Activated T-cell treated with anti-CD3 and anti-CD28 coated beads, Interleukin-2, amount 50 U/mL, for 24 hours (primary cell): ENCODE results near the gene SPTLC2.

Experiments
- DNase-seq: peaks from one replicate; pipeline ENCODE4 v3.0.0-alpha.2; 2020
- H3K27ac Mint-ChIP-seq: 2 replicates; pipeline ENCODE4 v1.8.0; 2020; ENCODE audit warnings: mild to moderate bottlenecking, mixed read lengths
- H3K27me3 Mint-ChIP-seq: 2 replicates; pipeline ENCODE4 v1.8.0; 2020; ENCODE audit warnings: mixed read lengths
- H3K36me3 Mint-ChIP-seq: 2 replicates; pipeline ENCODE4 v1.8.0; 2020; ENCODE audit warnings: low read depth, mixed read lengths
- H3K4me1 Mint-ChIP-seq: 2 replicates; pipeline ENCODE4 v1.8.0; 2020; ENCODE audit warnings: low read depth, mixed read lengths
- H3K4me3 Mint-ChIP-seq: 2 replicates; pipeline ENCODE4 v1.8.0; 2020; ENCODE audit warnings: mild to moderate bottlenecking, moderate library complexity, mixed read lengths
- H3K9me3 Mint-ChIP-seq: 2 replicates; pipeline ENCODE4 v1.8.0; 2020; ENCODE audit warnings: mixed read lengths

Gene SPTLC2

DNA sequence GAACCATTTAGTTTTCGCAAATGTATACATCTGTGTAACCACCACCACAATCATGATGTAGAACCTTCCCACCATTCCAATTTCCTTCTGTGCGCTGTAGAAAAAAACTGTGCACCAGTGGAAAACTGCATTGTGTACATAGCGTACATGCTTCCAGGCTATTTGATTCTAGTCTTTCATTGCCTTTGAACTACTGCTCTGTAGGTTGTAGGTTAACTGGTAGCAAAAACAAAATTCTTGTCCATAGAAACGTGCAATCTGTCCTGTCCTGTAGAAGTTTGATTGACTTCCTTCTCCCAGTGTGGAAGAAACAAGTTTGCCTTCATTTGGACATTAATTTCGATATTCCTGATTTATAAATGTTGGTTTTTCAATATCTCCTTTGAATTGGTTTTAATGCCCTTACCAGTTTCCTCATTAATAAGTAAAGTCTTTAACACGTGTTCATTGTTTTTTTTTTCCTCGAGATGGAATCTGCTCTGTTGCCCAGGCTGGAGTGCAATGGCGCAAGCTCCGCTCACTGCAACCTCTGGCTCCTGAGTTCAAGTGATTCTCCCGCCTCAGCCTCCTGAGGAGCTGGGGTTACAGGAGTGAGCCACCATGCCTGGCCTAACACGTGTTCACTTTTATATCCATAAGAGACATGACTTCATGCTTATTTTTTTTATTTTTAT lies 114.2 kb downstream of the SPTLC2 start:
- Mint-ChIP-seq H3K27me3 (peaks cover 27% of the 10 kb centered on the region), H3K4me1 (peaks cover 6% of the 10 kb centered on the region), H3K4me3 (no peak overlapping the region), H3K27ac (no peak overlapping the region), H3K9me3 (peaks cover 4% of the 10 kb centered on the region), H3K36me3 (peaks cover 11% of the 10 kb centered on the region)
- no peak for DNase-seq

DNA sequence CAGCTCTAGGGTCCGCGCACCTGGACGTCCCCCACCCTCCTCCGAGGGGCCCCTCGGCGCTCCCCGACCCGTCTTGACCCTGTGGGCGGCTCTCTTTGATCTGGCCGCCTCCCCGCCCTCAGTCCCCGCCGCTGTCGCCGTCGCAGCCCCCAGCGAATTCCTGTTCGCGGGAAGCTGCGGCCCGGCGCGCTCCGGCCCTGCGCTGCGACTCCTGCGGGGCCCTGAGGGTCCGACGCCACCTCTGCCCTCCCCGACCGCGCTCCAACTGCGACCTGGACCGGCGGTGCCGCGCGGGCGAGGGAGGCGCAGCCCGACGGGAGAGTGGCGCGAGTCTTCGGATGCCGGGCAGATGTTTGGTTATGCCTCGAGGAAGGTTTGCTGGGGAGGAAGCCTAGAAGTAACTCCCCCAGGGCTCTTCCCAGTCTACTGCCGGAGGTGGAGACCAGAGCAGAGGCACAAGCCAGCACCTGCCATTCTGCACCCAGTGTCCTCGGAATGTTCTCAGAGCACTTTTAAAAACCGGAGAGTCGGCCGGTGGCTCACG lies 117.4 kb downstream of the SPTLC2 start:
- Mint-ChIP-seq H3K27me3 (peaks cover 40% of the 10 kb centered on the region), H3K36me3 (peaks cover 3% of the 10 kb centered on the region)

DNA sequence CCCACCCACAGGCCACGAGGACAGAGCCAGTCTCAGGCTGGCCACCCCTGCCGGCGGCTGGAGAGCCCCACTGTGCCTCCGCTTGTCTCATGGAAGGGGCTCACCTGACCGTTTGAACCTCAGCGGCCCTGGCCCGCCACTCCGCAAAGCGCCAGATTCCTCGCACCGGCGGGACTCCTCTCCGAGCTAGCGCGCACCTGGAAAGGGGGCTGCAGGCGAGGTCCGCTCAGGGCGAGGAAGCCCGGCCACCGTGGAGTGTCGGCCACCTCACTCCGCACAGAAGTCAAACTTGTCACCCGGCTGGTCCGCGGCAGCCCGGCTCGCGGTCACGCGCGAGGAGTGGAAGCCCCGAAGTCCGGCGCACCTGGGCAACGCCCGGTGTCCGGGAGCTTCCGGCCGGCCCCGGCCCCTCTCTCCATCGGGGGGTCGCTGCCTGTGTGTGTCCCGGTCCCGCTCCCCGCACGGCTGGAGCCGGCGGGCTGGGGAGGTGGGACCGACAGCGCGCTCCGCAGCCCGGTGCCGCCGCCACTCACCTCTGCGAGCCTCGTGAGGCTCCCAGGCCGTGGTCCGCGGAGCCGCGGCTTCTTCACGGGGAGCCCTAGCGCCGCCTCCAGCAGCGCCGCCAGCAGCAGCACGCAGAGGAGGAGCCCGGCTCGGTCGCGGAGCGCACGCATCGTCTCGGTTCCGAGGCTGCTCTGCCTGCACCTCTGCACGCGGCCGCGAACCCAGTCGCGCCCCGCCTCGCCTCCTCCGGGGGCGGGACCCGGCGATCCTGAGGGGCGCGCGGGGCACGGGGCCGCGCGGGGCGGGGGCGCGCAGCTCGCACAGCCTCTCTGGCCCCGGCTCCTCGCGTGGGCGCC lies 118.1 kb downstream of the SPTLC2 start, which contains the start of gene ISM2:
ISM2 (minus strand) TSS at position 697 of the 860 bp plus-strand sequence; CDS start at position 674, 23 bp downstream.
- Mint-ChIP-seq H3K9me3 (peaks cover 4% of the 10 kb centered on the region), H3K4me3 (peak within 1 kb of the TSS; percentile 60), H3K27me3 (peaks cover 40% of the 10 kb centered on the region), H3K4me1 (peaks cover 6% of the 10 kb centered on the region), H3K36me3 (peaks cover 3% of the 10 kb centered on the region), H3K27ac (no peak within 1 kb of the TSS)
- DNase-seq: peak; percentile 63

More for the DNA sequence above, 117.4 kb downstream of the SPTLC2 start:
- Mint-ChIP-seq H3K9me3 (peaks cover 4% of the 10 kb centered on the region), H3K27ac (no peak overlapping the region), H3K4me3 (peak overlapping the region; percentile 57), H3K4me1 (peaks cover 6% of the 10 kb centered on the region)
- DNase-seq: peak; percentile 34

DNA sequence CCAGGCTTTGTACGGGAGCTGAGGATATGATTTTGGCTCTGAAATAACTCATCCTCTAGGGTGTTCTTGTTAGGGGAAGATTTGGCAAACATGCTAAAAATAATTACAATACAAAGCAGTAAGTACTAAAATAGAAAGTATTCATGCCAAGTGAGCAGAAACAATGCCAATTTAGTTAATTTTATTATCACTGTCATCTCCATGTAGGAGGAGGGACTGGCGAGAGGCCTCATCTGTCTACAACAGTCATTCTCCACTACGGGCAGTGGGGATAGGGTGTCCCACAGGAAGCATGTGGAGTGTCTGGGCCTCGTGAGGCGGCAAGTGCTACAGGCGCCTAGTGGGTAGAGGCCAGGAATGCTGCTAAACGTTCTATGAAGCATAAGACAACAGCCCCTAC lies 121.1 kb downstream of the SPTLC2 start:
- H3K27ac Mint-ChIP-seq: no peak overlapping the region

DNA sequence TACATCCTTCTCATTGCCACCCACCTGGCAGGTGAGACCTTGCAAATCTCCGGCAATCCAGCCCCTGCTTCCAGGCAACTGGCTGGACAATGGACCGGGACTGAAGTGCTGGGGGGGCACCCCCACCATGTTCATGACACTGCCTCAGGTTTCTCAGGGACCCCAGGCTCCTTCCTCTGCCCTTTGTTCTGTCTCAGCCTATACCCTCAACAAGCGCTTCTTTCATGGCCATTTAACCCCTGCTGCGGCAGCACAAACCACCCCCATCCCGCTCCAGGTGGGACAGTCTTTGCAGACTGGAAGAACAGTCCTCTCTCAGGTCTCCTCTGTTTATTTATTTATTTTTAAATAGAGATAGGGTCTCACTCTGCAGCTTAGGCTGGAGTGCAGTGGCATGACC lies 125.4 kb downstream of the SPTLC2 start:
- no peak overlapping the region for H3K27ac Mint-ChIP-seq
- no peaks in the 10 kb centered on the region for H3K9me3 Mint-ChIP-seq
- H3K36me3 Mint-ChIP-seq: no peaks in the 10 kb centered on the region
- no peak overlapping the region for H3K4me3 Mint-ChIP-seq
- DNase-seq: no peak
- H3K4me1 Mint-ChIP-seq: no peaks in the 10 kb centered on the region
- H3K27me3 Mint-ChIP-seq: peaks cover 5% of the 10 kb centered on the region

More for the DNA sequence above, 121.1 kb downstream of the SPTLC2 start:
- peaks cover 6% of the 10 kb centered on the region for H3K4me1 Mint-ChIP-seq
- DNase-seq: no peak
- no peaks in the 10 kb centered on the region for H3K9me3 Mint-ChIP-seq
- H3K27me3 Mint-ChIP-seq: peaks cover 34% of the 10 kb centered on the region
- H3K36me3 Mint-ChIP-seq: no peaks in the 10 kb centered on the region
- H3K4me3 Mint-ChIP-seq: no peak overlapping the region

DNA sequence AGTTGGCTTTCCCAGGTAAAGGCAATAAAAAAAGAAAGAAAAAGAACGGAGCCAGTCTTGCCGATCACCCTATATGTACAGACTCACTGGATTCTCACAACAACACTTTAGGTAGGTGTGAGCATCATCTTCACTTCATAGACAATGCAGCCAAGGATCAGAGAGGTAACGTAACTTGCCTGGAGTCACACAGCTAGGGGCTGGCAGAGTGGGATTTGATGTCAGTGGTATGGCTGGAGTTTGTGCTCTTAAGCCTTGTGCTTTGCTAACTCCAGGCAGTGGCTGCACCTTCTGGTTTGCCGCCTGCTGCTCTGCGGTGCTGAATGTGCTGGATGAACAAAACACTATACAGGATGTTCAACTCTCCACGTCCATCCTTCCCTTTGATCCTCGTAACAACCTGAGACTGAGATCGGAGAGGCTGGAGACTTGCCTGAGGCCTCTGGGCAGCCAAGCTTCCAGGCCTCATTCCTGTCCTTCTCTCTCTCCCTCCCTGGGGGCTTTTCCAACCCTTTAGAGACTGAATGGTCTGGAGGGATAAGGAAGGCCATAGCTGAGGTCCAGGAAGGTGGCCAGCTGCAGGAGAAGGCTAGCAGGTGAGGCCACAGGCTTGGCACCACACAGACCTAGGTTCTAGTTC lies 126.0 kb downstream of the SPTLC2 start:
- Mint-ChIP-seq H3K27ac (no peak overlapping the region), H3K36me3 (no peaks in the 10 kb centered on the region), H3K4me1 (no peaks in the 10 kb centered on the region), H3K27me3 (no peaks in the 10 kb centered on the region), H3K9me3 (no peaks in the 10 kb centered on the region), H3K4me3 (no peak overlapping the region)
- no peak for DNase-seq

DNA sequence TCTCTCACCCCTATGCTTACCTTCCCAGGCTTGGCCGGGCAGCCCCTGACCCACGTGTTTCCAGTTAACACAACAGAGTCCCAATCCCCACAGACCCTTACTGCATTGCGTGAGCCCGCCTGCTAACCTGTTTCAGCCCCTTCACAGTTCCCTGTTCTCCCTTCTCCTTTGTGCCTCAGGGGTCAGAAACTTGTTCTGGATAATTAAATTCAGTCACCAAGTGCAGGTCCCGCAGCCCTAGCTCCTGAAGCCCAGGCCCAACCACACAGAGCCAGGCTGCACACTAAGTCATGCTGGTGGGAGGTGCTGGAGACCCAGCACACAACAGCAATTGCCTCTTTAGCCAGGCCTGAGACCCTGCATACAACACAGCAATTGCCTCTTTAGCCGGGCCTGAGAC lies 127.4 kb downstream of the SPTLC2 start:
- H3K36me3 Mint-ChIP-seq: no peaks in the 10 kb centered on the region
- no peak overlapping the region for H3K27ac Mint-ChIP-seq
- no peaks in the 10 kb centered on the region for H3K4me1 Mint-ChIP-seq

DNA sequence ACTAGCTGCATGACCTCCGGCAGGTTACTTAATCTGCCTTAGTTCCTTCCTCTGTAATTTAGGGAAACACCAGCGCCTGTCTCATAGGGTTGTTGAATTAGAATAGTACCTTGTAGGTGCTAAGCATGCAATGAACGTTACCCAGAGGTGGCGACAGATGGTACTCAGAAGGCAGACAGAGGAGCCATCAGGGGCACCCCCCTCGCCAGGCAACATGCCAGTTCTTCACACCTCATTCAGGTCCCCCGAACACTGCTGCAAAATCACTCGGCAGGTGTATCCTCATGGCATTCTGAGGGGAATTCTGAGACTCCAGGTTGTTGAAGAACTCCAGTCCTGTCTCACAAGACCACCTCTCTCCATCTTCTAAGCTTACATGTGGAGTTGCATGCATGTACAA lies 127.9 kb downstream of the SPTLC2 start:
- no peaks in the 10 kb centered on the region for H3K4me1 Mint-ChIP-seq
- no peaks in the 10 kb centered on the region for H3K36me3 Mint-ChIP-seq
- H3K9me3 Mint-ChIP-seq: no peaks in the 10 kb centered on the region
- DNase-seq: no peak
- no peak overlapping the region for H3K27ac Mint-ChIP-seq
- H3K27me3 Mint-ChIP-seq: no peaks in the 10 kb centered on the region
- H3K4me3 Mint-ChIP-seq: no peak overlapping the region

More for the DNA sequence above, 127.4 kb downstream of the SPTLC2 start:
- no peak for DNase-seq
- H3K4me3 Mint-ChIP-seq: no peak overlapping the region
- no peaks in the 10 kb centered on the region for H3K27me3 Mint-ChIP-seq
- H3K9me3 Mint-ChIP-seq: no peaks in the 10 kb centered on the region

DNA sequence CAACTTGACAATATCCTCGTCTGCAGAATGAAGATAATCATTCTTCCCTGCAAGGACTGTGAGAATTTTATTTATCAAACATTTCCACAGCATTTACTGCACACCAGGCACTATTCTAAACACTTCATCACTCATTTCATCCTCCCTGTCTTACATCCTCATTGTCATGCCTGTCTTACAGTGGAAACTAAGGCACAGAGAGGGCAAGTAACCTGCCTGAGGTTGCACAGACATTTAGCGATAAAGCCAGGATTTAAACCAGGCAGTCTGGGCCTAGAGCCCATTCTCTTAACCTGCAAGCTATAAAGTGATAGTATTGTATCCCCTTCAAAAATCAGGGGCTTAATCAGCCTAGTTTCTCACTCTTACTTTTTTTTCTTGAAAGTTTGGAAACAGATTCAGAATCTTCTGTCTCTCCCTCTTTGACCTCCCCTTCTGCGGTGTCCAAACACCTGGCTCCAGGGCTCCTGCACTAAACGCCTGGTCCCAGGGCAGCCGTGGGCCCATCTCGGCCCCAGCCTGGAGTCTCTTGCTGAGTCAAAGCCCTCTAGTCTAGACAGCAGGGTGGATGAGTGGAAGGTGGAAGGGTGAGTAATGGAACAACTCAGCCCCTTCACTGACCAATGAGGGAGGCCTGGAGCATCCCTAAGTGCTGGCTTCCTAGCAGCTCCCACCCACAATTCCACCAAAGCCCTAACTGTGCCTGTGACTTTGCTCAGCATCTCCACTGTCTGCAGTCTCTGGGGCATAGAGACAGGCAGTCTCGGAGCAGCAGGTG lies 130.3 kb downstream of the SPTLC2 start:
- DNase-seq: no peak
- Mint-ChIP-seq H3K4me3 (no peak overlapping the region), H3K27me3 (no peaks in the 10 kb centered on the region), H3K36me3 (no peaks in the 10 kb centered on the region), H3K4me1 (no peaks in the 10 kb centered on the region), H3K27ac (no peak overlapping the region), H3K9me3 (no peaks in the 10 kb centered on the region)

DNA sequence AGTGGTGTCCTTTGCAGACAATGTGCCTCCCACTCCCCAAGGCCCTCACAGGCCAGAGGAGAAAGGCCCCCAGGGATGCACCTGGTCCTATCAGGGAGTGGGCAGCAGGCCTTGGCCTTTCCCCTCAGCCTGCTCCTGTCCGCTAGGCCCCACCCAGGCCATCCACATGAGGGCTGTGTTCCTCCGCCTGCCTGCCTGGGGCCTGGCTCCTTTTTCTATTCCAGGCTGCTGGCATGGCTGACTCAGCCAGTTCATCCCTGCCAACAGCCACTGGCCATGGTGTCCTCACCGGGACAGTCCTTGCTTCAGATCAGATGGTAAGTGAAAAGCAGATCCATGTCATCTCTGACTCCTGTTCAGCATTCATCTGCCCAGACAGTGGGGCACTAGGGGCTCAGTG lies 131.2 kb downstream of the SPTLC2 start:
- Mint-ChIP-seq H3K4me1 (no peaks in the 10 kb centered on the region), H3K27ac (no peak overlapping the region), H3K36me3 (no peaks in the 10 kb centered on the region), H3K27me3 (no peaks in the 10 kb centered on the region), H3K4me3 (no peak overlapping the region), H3K9me3 (no peaks in the 10 kb centered on the region)
- no peak for DNase-seq

DNA sequence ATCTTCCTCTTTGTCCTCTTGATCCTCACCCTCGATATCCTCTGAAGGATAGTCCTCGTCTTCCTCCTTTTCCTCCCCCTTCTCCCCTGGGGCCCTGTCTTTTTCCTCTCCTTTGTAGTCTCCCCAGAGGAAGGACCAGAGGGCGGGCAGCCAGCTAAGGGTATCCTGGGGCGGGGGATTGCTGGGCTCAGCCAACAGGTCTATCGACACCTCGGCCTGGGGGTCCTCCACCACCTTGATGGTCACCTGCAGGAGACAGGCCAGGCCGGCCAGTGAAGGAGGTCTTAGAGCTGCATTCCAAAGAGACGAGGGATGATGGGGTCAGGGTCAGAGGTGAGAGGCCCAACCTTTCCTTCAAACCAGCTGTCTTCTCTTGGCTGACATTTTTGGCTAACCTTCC lies 134.0 kb downstream of the SPTLC2 start:
- Mint-ChIP-seq H3K4me3 (no peak overlapping the region), H3K36me3 (no peaks in the 10 kb centered on the region), H3K4me1 (no peaks in the 10 kb centered on the region), H3K27ac (no peak overlapping the region), H3K9me3 (no peaks in the 10 kb centered on the region), H3K27me3 (no peaks in the 10 kb centered on the region)
- no peak for DNase-seq

DNA sequence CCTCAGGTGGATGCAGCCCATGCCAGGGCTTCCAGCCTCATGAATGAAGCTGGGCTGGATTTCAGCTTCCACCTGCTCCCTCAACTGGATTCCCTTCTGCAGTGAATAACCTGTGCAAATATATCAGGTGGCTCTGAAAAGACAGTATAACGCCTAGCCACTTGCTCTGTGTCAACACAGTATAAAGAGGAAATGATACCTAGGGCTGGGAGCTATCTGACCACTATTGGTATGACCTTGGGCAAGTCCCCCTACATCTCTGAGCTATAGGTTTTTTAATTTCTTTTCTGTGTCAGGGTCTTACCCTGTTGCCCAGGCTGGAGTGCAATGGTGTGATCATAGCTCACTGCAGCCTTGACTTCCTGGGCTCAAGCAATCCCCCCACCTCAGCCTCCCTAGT lies 137.6 kb downstream of the SPTLC2 start:
- H3K27me3 Mint-ChIP-seq: no peaks in the 10 kb centered on the region
- H3K9me3 Mint-ChIP-seq: no peaks in the 10 kb centered on the region
- H3K27ac Mint-ChIP-seq: no peak overlapping the region

DNA sequence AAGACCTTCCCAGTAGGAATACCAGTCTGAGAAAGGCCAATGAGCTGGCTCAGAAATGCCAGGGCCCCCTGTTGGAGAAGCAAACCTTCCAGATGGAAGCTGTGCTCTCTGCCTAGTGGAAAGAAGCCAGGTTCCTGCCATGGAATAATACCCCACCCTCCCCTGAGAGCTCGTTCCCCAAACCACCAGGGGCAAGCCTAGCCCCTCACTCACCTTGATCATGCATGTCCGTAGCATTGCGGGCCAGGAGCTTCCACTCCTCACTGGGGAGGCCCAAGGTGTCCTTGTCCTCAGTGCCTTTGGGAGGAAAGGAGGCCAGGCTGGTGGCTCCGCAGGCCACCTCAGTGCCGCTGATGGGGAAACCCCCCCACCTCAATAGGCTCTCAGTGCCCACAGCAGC lies 138.4 kb downstream of the SPTLC2 start:
- Mint-ChIP-seq H3K27me3 (no peaks in the 10 kb centered on the region), H3K4me1 (no peaks in the 10 kb centered on the region), H3K27ac (no peak overlapping the region), H3K4me3 (no peak overlapping the region), H3K9me3 (no peaks in the 10 kb centered on the region), H3K36me3 (no peaks in the 10 kb centered on the region)
- DNase-seq: no peak

More for the DNA sequence above, 137.6 kb downstream of the SPTLC2 start:
- no peaks in the 10 kb centered on the region for H3K36me3 Mint-ChIP-seq
- no peak overlapping the region for H3K4me3 Mint-ChIP-seq
- no peaks in the 10 kb centered on the region for H3K4me1 Mint-ChIP-seq
- DNase-seq: no peak
